Stimulated activated CD4-positive, alpha-beta T cell treated with anti-CD3 and anti-CD28 coated beads, Interleukin-2, amount 100 ng/mL, for 4 hours (primary cell): ENCODE measurements around the gene TEX44.

Source experiments
- DNase-seq: peaks from one replicate; pipeline ENCODE4 v3.0.0-alpha.2; 2020; ENCODE audit warnings: low read depth

Gene TEX44

DNA sequence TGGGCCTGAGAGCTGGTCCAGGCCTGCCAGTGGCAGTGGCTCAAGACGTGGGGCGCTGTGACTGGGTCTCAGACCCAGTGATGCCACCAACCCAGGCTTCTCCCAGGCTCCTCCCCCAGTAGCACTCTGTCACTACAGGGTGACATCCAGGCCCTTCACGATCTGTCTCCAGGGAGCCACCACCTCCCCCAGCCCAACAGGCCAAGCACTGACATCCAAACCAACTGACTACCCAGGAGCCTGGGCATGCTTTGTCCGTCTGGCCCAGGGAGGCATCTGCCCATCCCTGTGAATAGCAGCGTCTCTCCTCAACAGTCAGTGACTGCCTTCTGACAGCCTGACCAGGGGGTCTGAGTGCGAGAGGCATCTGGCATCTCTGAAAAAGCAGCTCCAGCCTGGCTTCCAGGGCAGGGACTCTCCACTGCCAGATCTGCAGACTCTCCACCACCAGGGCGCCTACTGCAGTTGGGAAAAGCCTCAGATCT lies 13.0 kb downstream of the TEX44 start:
- no peak for DNase-seq

DNA sequence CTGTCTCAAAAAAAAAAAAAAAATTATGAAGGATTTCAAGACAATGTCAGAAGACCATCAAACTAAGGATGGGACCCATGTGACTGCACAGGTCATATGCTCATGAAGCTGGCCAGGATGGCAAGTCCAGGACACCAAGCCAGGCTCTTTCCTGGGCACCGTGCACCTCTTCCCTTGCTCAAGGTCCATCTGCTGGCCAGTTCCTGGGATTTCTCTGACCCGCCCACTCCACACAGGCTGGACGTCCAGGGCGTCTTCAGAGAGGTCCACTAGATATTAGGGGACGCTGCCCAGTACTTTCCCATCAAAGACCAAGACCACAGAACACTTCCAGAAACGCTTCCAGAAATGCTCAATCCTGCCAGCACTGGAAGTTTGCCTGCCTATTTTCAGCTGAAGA lies 14.3 kb downstream of the TEX44 start:
- DNase-seq = no peak

DNA sequence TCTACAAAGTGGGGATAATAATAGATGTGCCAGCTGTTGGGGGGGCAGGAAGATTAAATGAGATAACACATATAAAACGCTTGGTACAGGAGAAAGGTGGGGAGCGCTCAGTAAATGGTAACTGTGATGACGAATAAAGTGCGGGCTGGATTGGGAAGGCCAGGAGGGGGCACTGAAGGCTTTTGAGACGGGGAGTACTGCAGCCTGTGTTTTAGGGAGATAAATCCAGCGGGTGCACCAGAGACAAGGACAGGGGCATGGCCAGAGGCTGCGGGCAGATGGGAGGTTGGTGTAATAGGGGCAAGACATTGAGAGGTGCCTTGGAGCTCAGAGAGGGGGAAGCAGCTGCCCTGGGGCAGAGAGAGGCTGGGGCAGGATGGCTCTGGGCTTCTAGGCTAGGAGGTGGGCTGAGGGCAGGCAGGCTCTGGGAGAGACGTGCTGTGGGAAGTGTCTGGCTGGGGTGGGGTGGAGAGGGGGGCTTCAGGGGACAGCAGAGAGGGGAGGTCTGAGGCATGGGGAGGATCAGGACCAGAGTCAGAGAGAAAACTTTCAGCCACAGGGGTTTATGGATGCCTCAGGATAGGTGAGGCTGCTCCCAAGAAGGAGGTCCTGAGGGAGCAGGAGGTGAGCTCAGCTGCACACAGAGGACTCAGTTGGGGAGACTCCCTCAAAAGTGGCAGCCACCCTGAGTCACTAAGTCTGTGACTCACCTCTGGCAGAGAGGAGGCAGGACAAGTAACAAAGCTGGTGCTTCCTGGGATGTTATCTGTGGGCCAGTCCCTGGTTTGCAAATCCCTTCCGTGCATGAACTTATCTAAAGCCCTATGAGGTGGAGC lies 18.8 kb downstream of the TEX44 start:
- DNase-seq = peak; percentile 56

DNA sequence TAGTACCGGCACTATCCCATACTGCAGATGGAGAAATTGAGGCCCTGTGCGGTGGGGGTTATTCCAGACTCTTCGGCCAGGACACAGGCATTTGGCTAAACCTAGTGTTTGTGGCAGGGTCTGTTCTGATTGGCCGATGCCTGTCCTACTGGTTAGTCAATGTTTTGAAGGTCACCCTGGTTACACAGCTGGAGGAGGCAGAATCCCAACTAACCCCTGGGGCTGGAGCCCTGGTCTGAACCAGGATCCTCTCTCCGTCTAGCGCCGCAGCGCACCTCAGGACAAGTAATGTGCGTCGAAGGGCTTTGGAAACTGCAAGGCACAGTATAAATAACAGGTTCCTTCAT lies 19.4 kb downstream of the TEX44 start:
- no peak for DNase-seq

DNA sequence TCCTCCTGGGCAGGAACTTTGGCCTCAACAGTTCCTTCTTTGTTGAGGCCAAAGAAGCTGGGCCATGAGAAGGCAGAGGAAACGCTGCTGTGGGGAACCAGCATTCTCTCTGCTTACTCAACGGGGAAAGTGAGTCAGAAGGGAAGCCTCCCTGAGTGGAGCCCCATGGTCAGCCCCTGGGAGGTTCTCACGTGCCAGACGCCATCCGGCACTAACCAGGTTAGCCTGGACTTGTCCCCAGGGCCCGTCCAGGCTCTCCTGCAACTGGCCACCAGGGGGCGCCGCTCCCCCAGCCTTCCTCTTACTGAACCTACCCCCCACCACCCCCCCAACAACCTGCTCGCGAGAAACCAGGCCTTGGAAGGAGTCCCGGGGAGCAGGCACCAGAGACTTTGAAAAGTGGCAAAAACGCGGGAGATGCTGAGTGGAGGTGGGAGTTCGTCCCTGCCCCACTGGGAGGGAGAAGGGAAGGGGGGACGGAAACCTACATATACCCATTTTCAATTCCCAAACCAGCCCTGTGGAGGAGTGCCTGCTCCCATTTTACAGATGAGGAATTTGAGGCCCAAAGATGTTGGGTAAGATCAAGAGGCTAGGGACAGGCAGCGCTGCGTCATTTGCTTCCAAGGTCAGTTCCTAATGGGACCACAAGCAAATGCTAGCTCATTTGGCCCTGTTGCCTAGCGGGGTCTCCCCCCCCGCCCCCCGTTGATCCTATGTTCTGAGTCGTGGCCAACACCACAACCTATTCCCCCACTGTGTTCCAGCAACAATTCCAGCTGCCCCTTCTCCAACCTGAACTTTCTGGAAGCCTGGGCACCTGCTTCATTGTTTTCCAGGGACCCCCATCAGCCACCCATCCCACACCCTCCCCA lies 20.0 kb downstream of the TEX44 start:
- peak; percentile 83 for DNase-seq

DNA sequence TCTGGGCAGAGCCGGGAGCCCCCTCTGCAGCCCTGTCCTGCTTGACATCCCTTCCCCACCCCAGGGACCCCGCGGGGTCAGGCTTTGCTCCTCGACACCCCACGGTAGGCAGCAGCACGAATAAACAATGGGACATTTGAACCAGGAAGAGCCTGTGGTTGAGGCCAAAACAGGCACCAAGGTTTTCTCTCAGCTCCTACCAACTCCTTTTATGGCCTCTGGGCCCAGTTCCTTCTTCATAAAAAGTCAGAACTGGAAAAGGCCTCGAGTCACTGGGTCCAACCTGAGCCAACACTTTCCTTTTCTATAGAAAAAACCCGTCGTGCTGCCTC lies 20.6 kb downstream of the TEX44 start:
- DNase-seq = no peak

DNA sequence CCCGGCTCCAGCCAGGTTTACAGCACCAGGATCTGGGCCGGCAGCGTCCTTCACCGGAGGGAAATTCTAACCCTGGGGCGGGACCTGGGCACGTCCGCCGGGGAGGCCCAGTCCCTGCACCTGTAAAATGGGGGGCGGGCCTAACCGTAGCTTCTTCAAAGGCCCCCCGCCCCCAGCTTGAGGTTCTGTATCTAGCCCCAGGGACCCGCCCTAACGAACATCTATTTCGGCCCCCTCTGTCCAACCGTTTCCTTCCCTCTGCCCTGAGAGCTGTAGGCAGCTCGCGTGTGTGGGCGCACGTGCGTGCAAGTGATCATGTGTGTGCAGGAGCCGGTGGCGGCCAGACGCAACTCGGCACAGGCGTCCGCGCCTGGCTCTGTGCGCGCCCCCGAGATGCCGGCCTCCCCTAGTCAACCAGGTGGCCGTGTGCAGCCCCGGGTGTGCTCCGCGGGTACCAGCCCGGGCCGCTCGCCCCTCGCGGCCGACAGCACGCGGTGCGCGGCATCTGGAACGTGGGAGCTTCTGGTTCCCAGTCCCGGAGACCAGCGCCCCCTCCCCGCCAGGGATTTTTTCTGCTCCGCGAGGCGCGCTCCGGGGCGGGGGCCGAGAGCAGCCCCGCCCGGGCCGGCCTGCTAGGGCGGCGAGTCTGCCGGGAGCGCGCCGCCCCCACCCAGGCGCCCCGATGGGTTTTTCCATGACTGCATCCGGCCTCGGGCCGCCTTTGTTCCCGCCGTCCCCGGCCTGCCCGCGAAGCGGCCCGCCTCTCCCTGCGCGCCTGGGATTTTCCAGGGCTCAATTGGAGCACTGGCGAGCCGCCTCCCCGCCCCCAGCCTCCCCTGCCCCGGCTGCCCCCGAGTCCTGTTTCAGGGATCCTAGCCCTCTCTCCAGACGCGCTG lies 21.2 kb downstream of the TEX44 start:
- DNase-seq = peak; percentile 73

DNA sequence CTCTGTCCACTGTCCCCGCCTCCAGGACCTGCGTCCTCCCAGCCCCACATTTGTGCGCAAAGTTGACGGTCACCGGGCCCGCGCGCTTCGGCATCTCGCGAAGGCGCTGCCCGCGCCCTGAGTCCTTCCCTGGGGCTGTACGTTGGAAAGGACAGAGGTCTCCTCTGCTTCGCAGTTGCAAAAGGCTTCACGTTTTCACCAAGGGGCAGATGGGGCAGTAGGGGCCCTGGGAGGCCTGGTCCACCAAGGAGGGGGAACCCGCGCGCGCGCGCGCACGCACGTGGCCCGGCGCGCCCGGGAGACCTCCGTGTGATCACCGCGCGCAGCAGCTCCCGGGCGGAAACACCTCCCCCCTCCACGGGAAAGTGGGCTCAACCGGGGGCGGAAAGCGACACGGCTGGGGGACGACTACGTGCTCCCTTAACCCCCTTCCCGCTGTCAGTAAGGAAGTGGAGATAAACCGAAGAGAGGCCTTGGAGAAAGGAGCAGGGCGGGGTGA lies 21.9 kb downstream of the TEX44 start:
- peak; percentile 49 for DNase-seq

DNA sequence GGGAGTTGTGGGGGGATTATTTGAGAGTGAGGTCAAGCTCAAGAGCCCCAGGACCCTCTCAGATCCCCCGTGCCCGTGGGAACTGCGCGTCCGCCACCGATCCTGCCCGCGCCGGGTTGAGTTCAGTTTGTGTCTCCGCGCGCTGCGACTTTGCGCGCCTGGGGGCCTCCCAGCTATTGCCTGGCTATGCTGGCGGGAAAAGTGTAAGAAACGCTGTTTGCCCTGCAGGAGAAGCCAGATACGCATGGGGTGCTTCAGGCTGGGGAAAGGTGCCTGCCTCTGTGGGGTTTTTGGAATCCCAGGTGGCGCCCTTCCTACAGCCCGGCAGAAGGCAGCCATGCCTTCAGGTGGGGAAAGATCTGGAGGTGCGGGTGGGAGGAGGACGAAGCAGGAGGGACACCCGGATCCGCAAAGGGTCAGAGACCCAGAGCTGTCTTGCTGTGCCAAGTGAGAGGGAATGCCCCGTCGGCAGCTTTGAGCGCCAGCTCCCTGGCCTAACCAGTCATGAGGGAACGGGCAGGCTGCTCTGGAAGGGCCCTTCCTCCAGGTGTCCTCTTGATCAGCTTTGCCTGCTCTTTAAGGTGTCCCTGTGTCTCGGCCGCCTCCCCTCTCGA lies 22.5 kb downstream of the TEX44 start:
- DNase-seq = no peak

DNA sequence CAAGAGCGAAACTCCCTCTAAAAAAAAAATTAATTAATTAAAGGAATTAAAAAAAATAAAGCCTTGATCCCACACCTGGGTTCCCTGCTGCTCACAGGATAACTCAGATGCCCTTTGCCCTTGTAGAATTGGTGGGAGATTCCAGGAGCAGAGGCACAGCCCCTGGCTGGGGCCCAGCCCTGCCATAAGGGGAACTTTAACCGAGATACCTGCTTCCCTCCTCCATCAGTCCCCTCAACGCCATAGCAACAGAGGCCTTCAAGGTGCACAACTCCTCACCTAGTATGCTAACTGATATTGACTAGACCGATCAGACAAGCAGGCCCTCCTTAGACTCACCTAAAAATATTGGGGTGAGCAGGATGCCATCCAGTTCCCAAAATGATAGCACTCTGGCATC lies 23.6 kb downstream of the TEX44 start:
- DNase-seq = no peak

DNA sequence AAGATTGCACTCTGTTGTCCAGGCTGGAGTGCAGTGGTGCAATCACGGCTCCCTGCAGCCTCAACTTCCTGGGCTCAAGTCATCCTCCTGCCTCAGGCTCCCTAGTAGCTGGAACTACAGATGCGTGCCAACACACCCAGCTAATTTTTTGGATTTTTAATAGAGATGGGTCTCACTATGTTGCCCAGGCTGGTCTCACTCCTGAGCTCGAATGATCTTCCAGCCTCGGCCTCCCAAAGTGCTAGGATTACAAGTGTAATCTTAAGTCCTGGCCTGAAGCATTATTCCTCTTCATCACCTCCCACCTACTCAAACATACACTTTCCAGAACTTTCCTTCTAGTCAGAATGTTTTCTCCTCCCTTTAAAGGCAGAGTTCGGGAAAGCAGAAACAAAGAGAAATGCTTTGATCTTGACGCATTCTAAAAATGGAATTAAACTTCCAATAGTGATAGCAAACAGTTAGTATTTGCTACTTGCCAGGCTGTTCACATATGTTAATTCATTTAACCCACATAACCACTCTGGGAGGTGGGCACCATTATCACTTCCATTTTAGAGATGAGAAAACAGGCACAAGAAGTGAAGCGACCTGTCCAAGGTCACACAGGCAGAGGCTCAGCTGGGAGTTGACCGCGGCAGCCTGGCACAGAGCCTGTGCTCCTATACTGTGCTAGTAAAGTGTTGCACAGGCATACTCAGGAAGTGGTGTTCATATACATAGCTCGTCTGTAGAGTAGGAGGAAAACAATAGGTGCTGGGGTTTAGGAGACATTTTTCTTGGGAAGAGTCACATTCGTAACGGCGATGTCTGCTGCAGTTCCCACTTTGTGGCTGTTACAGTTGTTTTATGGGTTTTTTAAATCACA lies 24.6 kb downstream of the TEX44 start:
- DNase-seq = no peak

DNA sequence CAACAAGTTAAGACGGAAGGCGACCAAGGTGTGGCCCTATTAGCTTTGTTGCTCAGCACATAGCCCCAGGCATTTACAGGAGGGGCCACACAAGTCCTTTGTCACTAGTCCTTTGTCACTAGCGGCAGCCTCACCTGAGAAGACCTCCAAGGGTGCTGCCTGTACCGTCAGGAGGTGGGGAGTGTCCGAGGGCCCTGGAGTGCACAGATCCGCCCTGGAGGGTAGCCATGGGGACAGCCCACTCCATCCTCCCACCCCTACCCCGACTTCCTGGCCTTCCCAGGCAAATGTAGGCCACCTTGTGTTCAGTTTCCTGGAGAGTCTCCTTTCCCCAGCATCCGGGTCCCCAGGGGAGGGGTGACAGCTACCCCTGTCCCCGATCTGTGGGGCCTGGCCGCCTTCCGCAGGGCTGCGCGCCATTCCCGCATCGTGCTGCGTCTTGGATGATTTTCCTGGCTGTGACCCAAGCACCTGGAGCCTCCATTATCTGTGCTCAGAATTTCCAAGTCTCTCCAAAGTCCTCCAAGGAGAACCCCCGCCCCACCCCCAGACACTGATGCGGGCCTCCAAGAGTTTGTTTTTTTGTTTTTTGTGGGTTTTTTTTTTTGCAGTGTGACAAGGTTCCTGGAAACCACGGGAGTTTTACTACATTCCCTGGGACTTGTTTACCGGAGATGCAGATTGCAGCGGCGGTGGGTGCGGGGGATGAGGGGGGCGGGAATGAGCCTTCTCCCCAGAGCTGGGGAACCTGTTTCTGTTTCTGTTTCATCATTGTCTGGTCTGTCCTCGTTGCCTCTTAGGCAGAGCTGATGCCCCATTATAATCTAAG lies 28.6 kb downstream of the TEX44 start:
- DNase-seq = no peak

DNA sequence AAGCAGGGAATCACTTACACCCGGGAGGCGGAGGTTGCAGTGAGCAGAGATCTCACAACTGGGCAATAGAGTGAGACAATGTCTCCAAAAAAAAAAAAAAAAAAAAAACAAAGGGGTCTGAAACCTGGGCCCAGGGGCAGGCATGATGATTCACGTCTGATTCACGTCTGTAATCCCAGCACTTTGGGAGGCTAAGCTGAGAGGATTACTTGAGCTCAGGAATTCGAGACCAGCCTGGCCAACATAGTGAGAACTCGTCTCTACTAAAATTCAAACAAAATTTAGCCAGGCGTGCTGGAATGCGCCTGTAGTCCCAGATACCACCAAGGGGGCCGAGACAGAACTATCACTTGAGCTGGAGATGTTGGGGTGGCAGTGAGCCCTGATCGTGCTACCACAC lies 30.3 kb downstream of the TEX44 start:
- DNase-seq = no peak

DNA sequence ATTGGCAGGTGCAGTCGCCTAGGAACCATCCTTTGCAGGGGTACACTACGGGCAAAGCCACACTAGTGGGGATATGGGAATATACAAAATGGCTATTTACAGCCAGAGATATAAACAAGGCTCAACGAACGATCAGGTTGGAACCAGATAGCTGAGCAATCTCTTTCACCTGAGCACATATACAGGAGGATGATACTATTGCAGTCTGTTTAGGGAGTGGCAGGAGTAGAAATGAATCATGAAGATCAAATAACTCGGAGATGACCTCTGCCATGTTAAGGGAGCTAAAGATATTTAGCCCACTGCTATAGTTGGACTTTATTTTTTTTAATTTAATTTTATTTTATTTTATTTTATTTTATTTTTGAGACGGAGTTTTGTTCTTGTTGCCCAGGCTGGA lies 33.8 kb downstream of the TEX44 start:
- no peak for DNase-seq

DNA sequence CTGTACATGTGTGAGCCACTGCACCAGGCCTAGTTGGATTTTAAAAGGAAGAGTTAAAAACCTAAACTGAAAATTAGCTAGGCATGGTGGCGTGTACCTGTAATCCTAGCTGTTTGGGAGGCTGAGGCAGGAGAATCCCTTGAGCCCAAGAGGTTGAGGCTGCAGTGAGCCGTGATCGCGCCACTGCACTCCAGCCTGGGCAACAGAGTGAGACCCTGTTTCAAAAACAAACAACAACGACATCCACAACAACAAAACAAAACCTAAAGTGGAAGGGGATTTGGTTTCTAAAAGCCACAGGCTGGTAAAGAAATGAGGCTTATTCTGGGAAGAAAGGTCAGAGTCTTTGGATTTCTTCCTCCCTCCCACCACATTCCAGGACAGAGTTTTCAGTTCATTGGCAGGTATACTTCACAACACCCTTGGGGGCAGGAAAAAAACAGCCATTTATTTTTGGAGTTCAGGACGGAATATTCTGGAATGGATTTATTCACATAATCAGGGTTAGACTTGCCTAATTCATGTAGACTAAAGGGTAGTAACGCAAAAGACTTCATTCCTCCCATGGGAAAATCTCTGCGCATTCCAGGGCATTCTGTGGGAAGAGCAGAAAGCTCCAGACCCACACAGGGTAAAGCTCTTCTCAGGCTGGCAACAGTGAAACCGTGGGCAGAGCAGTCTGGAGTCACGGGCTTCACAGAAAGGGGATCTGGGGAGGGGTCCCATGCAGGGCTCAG lies 34.9 kb downstream of the TEX44 start:
- no peak for DNase-seq

DNA sequence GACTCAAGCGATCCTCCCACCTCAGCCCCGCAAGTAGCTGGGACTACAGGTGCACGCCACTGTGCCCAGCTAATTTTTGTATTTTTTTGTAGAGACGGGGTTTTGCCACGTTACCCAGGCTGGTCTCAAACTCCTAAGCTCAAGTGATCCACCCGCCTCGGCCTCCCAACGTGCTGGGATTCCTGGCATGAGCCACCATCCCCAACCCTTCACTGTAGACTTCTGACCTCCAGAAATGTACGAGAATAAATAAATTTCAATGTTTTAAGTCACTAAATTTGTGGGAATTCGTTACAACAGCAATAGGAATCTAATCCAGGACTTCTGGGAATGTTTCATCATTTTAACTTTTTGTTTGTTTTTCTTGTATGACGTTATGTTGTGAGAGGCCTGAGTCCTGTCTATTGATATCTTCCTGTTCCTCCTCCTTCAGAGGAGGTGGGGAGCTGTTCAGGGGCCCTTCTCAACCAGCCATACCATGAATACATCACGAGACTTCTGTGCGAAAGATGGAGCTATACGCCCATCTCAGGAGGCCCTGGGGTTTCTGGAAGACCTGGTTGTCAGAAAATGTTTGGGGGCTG lies 40.0 kb downstream of the TEX44 start:
- no peak for DNase-seq

DNA sequence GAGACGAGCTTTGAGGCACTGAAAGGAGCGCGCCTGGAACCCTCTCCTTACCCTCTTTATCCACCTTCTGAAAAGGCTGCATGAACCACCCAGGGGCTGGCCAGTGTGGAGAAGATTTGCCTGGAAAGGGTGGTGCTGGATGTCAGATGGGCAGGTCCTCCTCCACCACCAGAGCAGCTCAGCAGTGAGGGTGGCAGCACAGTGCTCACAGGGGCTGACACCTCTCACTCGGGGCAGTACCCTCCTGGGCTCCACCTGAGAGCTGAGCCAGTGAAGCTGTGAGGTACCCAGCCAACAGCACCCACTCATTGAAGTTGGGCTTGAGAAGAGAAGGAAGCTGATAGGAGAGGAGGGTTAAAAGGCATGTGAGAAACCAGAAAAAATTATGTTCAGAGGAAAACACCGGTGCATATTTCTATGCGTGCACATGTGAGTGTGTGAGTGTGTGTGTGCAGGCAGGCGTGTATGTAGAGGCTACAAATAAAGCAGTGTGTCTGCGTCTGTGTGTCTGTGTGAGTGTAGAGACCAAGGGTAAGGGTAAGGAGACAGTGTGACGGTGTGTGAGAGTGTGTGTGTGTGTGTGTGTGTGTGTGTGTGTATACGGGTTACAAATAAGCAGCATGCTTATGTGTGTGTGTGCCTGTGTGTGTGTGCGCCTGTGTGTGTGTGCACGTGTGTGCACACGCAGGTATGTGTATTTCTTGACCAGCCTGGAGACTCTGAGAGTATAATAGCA lies 40.7 kb downstream of the TEX44 start:
- no peak for DNase-seq

DNA sequence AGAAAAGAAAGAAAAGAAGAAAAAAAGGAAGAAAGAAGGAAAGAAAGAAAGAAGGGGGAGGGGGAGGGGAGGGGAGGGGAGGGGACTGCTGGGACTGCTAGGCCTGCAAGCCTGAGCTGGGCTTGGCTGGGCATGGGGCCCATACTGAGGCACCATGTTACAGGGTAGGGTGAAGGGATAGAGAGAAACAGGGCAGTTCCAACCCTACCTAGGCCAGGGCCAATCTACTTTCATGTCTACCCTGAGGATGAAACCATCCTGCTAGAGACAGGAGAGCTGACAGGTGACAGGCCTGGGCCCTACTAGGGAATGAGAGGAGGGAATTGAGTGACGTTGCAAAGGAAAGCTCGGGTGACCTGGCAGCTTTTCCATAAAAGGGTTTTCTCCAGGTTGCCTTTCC lies 41.7 kb downstream of the TEX44 start:
- DNase-seq = no peak
